Tibial artery (tissue), 4 donors: ENCODE data around the gene ZNF775.

Experiments used
- DNase-seq, 2 donors: peaks; one replicate each; pipeline ENCODE4 v3.0.0-alpha.2; 2019
- H3K27ac ChIP-seq, 2 donors: fragments of 200-600 bp; sonication (generic) in 1 of 2; 1 replicate in 1 of 2; 2 replicates in 1 of 2; pipeline ENCODE4 v1.5.1; 2018 to 2019; ENCODE audit warnings: mild to moderate bottlenecking in 1 of 2
- H3K27me3 ChIP-seq, 2 donors: fragments of 200-600 bp; sonication (generic) in 1 of 2; one replicate each; pipeline versions ENCODE4 v1.5.1 to v1.6.0; 2016 to 2019
- H3K36me3 ChIP-seq, 3 donors: fragments of 200-600 bp; sonication (generic) in 2 of 3; one replicate each; pipeline ENCODE4 v1.5.1; 2016 to 2019; ENCODE audit warnings: mild to moderate bottlenecking in 2 of 3
- H3K4me1 ChIP-seq, 4 donors: fragments of 200-600 bp; sonication (generic) in 2 of 4; 1 replicate in 3 of 4; 2 replicates in 1 of 4; pipeline ENCODE4 v1.5.1; 2016 to 2019
- H3K4me3 ChIP-seq, 2 donors: fragments of 200-600 bp; sonication (generic) in 1 of 2; 1 replicate in 1 of 2; 2 replicates in 1 of 2; pipeline ENCODE4 v1.5.1; 2018 to 2019; ENCODE audit warnings: mild to moderate bottlenecking in 2 of 2
- H3K9me3 ChIP-seq, 3 donors: fragments of 200-600 bp; sonication (generic) in 1 of 3; one replicate each; pipeline ENCODE4 v1.5.1; 2016 to 2019
- intact Hi-C: fragments of 100-400 bp; cut with DNase I; formaldehyde crosslinking; loops from one replicate; pipeline ENCODE4 v1.15.0; 2023; ENCODE audit warnings: low total_unique reads
- TF ChIP-seq, protein P1 (sequence below), 2 experiments: fragments of 200-600 bp in 1 of 2; fragments of 450-650 bp in 1 of 2; IDR thresholded peaks; one replicate each; pipeline ENCODE4 v1.5.1; 2017 to 2019; ENCODE audit warnings: antibody characterized with exemption in 2 of 2, mild to moderate bottlenecking in 1 of 2, moderate library complexity in 1 of 2

ZNF775 gene

DNA sequence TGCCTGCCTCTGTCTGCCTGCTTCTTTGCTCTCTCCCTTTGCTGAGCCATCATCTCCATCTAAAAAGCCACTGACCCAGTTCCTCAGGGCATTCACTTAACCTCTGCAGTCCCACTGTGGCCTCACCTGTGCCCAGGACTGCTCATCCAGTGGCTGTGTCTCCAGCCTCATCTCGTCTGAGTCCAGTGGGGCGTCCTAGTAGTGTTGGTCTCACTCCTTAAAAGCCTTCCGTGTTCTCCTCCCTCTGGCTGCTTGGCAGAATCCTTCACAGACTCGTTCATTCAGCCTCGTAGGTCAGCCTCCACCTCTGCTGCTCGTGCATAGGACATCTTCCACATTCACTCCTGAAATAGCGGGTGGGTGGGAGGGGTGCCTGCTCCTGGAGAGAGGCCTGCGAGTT lies 45.0 kb upstream of the ZNF775 start:
- Histone ChIP-seq H3K9me3 (no peaks in the 10 kb centered on the region), H3K27me3 (no peaks in the 10 kb centered on the region), H3K4me1 (peaks cover 0 to 21% (median 14%) of the 10 kb centered on the region in 4 donors), H3K36me3 (peaks cover 0 to 36% (median 0%) of the 10 kb centered on the region in 3 donors), H3K27ac (no peak overlapping the region), H3K4me3 (no peak overlapping the region)
- intact Hi-C loops: no loop called here
- TF ChIP-seq, protein P1, sequence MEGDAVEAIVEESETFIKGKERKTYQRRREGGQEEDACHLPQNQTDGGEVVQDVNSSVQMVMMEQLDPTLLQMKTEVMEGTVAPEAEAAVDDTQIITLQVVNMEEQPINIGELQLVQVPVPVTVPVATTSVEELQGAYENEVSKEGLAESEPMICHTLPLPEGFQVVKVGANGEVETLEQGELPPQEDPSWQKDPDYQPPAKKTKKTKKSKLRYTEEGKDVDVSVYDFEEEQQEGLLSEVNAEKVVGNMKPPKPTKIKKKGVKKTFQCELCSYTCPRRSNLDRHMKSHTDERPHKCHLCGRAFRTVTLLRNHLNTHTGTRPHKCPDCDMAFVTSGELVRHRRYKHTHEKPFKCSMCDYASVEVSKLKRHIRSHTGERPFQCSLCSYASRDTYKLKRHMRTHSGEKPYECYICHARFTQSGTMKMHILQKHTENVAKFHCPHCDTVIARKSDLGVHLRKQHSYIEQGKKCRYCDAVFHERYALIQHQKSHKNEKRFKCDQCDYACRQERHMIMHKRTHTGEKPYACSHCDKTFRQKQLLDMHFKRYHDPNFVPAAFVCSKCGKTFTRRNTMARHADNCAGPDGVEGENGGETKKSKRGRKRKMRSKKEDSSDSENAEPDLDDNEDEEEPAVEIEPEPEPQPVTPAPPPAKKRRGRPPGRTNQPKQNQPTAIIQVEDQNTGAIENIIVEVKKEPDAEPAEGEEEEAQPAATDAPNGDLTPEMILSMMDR (IDR thresholded peaks at IDR 0.05): no peak
- no peak for DNase-seq

DNA sequence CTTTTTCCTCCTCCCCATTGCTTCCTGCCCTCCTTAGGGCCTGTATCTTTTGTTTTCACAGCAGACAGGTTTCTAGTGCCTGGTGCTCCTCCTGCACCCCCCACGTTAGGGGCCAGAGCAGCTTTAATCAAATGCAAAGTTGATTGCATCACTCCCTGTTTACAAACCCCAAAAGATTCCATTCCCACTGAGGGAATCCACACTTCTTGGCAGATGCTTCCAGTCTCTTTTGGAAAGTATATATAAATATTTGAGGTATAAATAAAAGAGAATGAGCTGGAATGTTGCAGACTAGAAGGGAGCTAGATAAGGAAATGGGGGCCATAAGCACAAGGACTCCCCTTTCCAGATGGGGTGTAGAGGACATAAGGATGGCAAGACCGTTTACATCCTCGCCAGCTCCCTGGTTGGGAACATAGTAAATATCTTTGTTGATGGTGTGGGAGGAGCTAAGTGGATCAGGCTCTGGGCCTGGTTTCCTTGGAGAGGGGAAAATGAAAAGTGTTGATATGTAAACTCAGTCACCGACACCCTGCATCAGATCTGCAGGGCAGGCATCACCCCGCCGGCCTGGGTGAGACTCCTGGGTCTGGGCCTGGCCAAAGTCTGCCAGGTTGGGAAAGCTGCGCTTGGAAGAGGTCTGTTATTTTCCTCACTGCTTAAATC lies 43.9 kb upstream of the ZNF775 start:
- intact Hi-C loops: loop anchor here (5.0 kb wide), 1 partner anchor 47 kb away; no protein-coding TSS in a partner anchor
- Histone ChIP-seq H3K4me3 (no peak overlapping the region), H3K36me3 (peaks cover 0 to 25% (median 0%) of the 10 kb centered on the region in 3 donors)

DNA sequence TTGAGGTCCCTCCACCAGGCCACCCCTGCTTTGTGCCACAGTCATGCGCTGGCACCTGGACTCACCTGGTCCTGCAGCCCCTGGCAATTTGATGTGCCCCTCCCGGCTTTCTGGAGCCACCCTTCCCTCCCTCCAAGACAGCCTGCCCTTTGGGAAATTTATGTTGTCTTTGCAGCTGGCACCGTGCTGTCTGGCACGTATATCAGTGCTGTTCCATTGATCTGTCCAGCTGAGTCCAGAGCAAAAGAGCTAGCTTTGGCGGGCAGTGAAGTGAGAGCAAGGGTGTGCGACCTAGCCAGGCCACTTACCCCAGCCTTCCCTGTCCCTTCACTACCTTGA lies 43.4 kb upstream of the ZNF775 start:
- Histone ChIP-seq H3K27me3 (no peaks in the 10 kb centered on the region), H3K9me3 (no peaks in the 10 kb centered on the region), H3K36me3 (peaks cover 0 to 20% (median 0%) of the 10 kb centered on the region in 3 donors), H3K4me1 (peaks cover 0 to 37% (median 25%) of the 10 kb centered on the region in 4 donors), H3K27ac (peak overlapping the region; percentile 30 to 50), H3K4me3 (no peak overlapping the region)
- peak in 1 of 2 donors; percentile 61 for DNase-seq
- TF ChIP-seq, protein P1 (IDR thresholded peaks at IDR 0.05): no peak
- intact Hi-C loops: loop anchor here (5.0 kb wide), 1 partner anchor 47 kb away; no protein-coding TSS in a partner anchor

More for the DNA sequence above, 43.9 kb upstream of the ZNF775 start:
- no peak for DNase-seq
- no peaks in the 10 kb centered on the region for H3K9me3 ChIP-seq
- no peaks in the 10 kb centered on the region for H3K27me3 ChIP-seq
- peaks cover 0 to 32% (median 22%) of the 10 kb centered on the region in 4 donors for H3K4me1 ChIP-seq
- H3K27ac ChIP-seq: peak overlapping the region; percentile 30 to 50
- TF ChIP-seq, protein P1 (IDR thresholded peaks at IDR 0.05): no peak

DNA sequence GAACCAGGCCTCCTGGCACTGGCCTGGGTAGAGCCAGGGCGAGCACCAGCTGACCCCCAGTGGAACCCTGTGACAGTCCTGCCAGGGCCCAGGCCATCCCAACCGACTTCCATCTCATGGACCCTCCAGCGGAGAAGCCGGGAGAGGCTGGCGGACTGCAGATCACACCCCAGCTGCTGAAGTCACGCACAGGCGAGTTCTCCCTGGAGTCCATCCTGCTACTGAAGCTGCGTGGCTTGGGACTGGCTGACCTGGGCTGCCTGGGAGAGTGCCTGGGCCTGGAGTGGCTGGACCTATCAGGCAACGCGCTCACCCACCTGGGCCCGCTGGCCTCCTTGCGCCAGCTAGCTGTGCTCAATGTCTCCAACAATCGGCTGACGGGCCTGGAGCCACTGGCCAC lies 42.4 kb upstream of the ZNF775 start:
- TF ChIP-seq, protein P1 (IDR thresholded peaks at IDR 0.05): no peak
- Histone ChIP-seq H3K4me3 (no peak overlapping the region), H3K27me3 (no peaks in the 10 kb centered on the region), H3K27ac (peak overlapping the region in 1 of 2 donors; percentile 50), H3K9me3 (no peaks in the 10 kb centered on the region), H3K4me1 (peaks cover 0 to 47% (median 30%) of the 10 kb centered on the region in 4 donors), H3K36me3 (peaks cover 0 to 15% (median 0%) of the 10 kb centered on the region in 3 donors)
- intact Hi-C loops: loop anchor here (5.0 kb wide), 1 partner anchor 46 kb away; no protein-coding TSS in a partner anchor
- DNase-seq: no peak

DNA sequence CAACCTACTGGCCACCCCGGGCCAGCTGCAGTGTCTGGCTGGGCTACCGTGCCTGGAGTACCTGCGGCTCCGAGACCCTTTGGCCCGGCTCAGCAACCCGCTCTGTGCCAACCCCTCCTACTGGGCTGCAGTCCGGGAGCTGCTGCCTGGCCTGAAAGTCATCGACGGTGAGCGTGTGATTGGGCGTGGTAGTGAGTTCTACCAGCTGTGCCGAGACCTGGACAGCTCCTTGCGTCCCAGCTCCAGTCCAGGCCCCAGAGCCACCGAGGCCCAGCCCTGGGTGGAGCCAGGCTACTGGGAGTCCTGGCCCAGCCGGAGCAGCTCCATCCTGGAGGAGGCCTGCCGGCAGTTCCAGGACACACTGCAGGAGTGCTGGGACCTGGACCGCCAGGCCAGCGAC lies 42.0 kb upstream of the ZNF775 start:
- Histone ChIP-seq H3K4me1 (peaks cover 0 to 52% (median 32%) of the 10 kb centered on the region in 4 donors), H3K27me3 (no peaks in the 10 kb centered on the region), H3K4me3 (no peak overlapping the region), H3K9me3 (no peaks in the 10 kb centered on the region), H3K27ac (no peak overlapping the region), H3K36me3 (peaks cover 0 to 15% (median 0%) of the 10 kb centered on the region in 3 donors)
- TF ChIP-seq, protein P1 (IDR thresholded peaks at IDR 0.05): no peak
- intact Hi-C loops: loop anchor here (5.0 kb wide), 1 partner anchor 45 kb away; no protein-coding TSS in a partner anchor
- DNase-seq: no peak
